ENCODE data around the gene LMOD3. TPM values are rescaled to one million over a fixed set of nuclear protein-coding genes. Genes with fewer than 3 reads are reported as not detected.

LMOD3 gene
- polyA plus RNA-seq, 1 donor (not counting 4 experiments of a cell fraction or from before 2014, with no cell fraction given) = not detected

GRCh38 chr3:69090021-69090420 is 32.4 kb downstream of the LMOD3 start:
- no peaks in the 10 kb centered on the region for H3K9me1 ChIP-seq (ENCODE audit: control insufficient read depth, extremely low read depth, insufficient read depth, low read length)
- H3K4me3 ChIP-seq (ENCODE audit: control insufficient read depth in 2 of 3, extremely low read depth in 1 of 3, insufficient read depth in 2 of 3, low read depth in 1 of 3, low read length in 3 of 3) = peak overlapping the region in 2 of 3 experiments; percentile 15 to 49
- dilution Hi-C loops (cut with MboI; ENCODE audit: extremely low pct_ligation_motif_present, low sequenced_read_pairs) = no loop called here

GRCh38 chr3:69088063-69088462 is 34.3 kb downstream of the LMOD3 start:
- no peaks in the 10 kb centered on the region for H4K20me1 ChIP-seq (ENCODE audit: control insufficient read depth, extremely low read depth, insufficient read depth, low read length)
- peak overlapping the region; percentile 20 for H3K9ac ChIP-seq (ENCODE audit: control insufficient read depth, extremely low read depth, insufficient read depth, low read length)
- no peaks in the 10 kb centered on the region for H3K9me1 ChIP-seq (ENCODE audit: control insufficient read depth, extremely low read depth, insufficient read depth, low read length)
- no peaks in the 10 kb centered on the region for H3K27me3 ChIP-seq (ENCODE audit: control insufficient read depth, extremely low read depth, insufficient read depth, low read length)
- peaks cover 3% of the 10 kb centered on the region in 2 experiments for H3K36me3 ChIP-seq (ENCODE audit: control insufficient read depth in 2 of 2, extremely low read depth in 1 of 2, insufficient read depth in 2 of 2, low read length in 2 of 2)
- FAIRE-seq (peak; percentile 85), DNase-seq (ENCODE audit: low read depth, low spot score) (no peak)
- H3K9me3 ChIP-seq (ENCODE audit: control insufficient read depth, low read depth, low read length) = no peaks in the 10 kb centered on the region
- peak overlapping the region; percentile 94 for H3K27ac ChIP-seq (ENCODE audit: control insufficient read depth, insufficient read depth, low read length)
- H2AFZ ChIP-seq (ENCODE audit: control insufficient read depth, low read length) = no peak overlapping the region
- H3K79me2 ChIP-seq (ENCODE audit: control insufficient read depth, insufficient read depth, low read length) = peaks cover 52% of the 10 kb centered on the region
- H3K4me2 ChIP-seq (ENCODE audit: control insufficient read depth, extremely low read depth, insufficient read depth, low read depth, low read length) = peak overlapping the region; percentile 87
- TF ChIP-seq EZH2 (IDR thresholded peaks at IDR 0.05; ENCODE audit: low read length) = no peak
- peak in 1 of 3 experiments; percentile 7 for TF ChIP-seq CTCF (optimal IDR thresholded peaks at IDR 0.05 in 1 of 3, IDR thresholded peaks at IDR 0.05 in 1 of 3, conservative IDR thresholded peaks at IDR 0.05 in 1 of 3; ENCODE audit: extremely low read depth in 1 of 3, insufficient read depth in 2 of 3, low read length in 3 of 3)
- dilution Hi-C loops (cut with MboI; ENCODE audit: extremely low pct_ligation_motif_present, low sequenced_read_pairs) = no loop called here
- H3K4me3 ChIP-seq (ENCODE audit: control insufficient read depth in 2 of 3, extremely low read depth in 1 of 3, insufficient read depth in 2 of 3, low read depth in 1 of 3, low read length in 3 of 3) = peak overlapping the region in 2 of 3 experiments; percentile 0 to 74
- H3K4me1 ChIP-seq (ENCODE audit: control insufficient read depth, extremely low read depth, insufficient read depth, low read length) = peaks cover 77% of the 10 kb centered on the region

More at GRCh38 chr3:69090021-69090420, 32.4 kb downstream of the LMOD3 start:
- Histone ChIP-seq H3K4me2 (ENCODE audit: control insufficient read depth, extremely low read depth, insufficient read depth, low read depth, low read length) (peak overlapping the region; percentile 80), H3K27ac (ENCODE audit: control insufficient read depth, insufficient read depth, low read length) (peak overlapping the region; percentile 60), H3K36me3 (ENCODE audit: control insufficient read depth in 2 of 2, extremely low read depth in 1 of 2, insufficient read depth in 2 of 2, low read length in 2 of 2) (peaks cover 7 to 8% of the 10 kb centered on the region in 2 experiments), H3K4me1 (ENCODE audit: control insufficient read depth, extremely low read depth, insufficient read depth, low read length) (peaks cover 64% of the 10 kb centered on the region), H4K20me1 (ENCODE audit: control insufficient read depth, extremely low read depth, insufficient read depth, low read length) (no peaks in the 10 kb centered on the region), H2AFZ (ENCODE audit: control insufficient read depth, low read length) (no peak overlapping the region), H3K9me3 (ENCODE audit: control insufficient read depth, low read depth, low read length) (no peaks in the 10 kb centered on the region), H3K27me3 (ENCODE audit: control insufficient read depth, extremely low read depth, insufficient read depth, low read length) (no peaks in the 10 kb centered on the region), H3K79me2 (ENCODE audit: control insufficient read depth, insufficient read depth, low read length) (peaks cover 64% of the 10 kb centered on the region), H3K9ac (ENCODE audit: control insufficient read depth, extremely low read depth, insufficient read depth, low read length) (peak overlapping the region; percentile 45)
- no peak for DNase-seq (ENCODE audit: low read depth, low spot score)
- TF ChIP-seq CTCF (optimal IDR thresholded peaks at IDR 0.05 in 1 of 3, IDR thresholded peaks at IDR 0.05 in 1 of 3, conservative IDR thresholded peaks at IDR 0.05 in 1 of 3; ENCODE audit: extremely low read depth in 1 of 3, insufficient read depth in 2 of 3, low read length in 3 of 3) = no peak
- no peak for TF ChIP-seq EZH2 (IDR thresholded peaks at IDR 0.05; ENCODE audit: low read length)
- peak; percentile 83 for FAIRE-seq
